ENCODE results near the gene CTAGE4.
"Not testable (repeated sequence)": the region's sequence is repeated elsewhere in the genome, so short reads cannot be mapped to it uniquely, and the experiment has no call there.

Gene CTAGE4

DNA sequence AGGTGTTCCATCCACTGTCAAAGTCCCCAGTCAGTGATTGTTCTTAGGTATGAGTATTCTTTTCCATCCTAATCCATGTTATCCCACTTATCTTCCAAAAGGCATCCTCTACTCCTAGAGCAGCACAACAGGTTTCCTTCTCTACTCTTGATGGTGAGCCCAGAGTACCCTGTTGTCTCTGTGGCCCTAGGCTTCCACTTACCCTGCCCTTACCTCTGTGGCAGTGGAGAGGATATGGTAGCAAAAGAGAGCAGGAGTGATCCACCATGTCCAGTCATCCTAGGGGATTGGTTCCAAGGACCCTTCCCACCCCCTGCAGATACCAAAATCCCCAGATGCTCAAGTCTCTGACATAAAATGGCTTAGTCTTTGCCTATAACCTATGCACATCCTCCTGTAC is 33.9 kb downstream of the CTAGE4 start:
- DNase-seq, result not testable (repeated sequence)

DNA sequence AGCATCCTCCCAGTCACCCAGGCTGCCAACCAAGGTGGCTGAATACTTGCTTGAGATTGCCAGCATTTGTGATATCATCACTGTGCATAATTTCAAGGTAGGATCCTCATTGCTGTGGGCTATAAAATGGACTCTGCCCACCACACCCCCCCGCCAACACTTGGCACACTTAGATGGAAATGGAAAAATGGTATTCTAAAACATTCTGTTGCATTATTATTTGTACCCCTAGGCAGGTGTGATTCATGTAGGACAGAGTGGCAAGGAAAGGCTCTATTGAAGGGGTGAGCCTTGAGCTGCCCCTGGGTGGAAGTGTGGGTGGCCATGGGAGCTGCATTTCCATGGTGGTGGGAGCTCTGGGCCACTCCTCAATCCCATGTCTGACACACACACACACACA is 35.3 kb downstream of the CTAGE4 start:
- DNase-seq, result not testable (repeated sequence)

DNA sequence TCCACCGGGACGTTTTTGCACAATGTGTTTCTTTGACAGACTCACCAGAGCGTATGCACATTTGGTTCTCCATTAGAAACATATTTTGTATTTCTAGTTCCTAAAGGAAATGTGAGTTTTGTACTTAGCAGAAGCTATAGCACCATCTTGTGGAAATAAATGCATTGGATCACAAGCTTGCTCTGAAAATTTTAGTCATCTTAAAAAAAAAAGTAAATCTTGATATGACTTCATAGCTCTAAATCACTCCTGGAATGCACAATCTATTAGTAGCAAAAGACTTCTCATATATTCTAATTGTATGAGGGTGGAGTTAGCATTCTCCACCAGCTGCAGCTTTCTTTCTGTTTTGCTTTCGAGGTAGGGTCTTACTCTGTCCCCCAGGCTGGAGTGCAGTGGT is 35.9 kb downstream of the CTAGE4 start:
- DNase-seq, result not testable (repeated sequence)

DNA sequence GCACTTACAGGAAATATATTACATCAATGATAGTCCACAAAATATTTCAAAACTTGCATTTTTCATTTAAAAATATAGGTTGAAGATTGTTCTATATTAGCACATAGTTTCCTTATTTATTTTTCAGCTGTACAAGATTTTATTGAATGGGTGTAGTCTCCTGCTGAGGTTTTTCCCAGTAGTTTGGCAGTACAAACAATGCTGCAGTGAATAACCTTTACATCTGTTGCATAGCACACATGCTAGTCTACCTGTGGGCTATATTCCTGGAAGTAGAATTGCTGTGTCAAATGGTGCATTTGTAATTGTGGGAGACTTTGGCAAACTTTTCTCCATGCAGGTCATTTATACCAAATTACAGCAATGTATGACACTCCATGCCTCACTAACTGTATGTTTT is 37.3 kb downstream of the CTAGE4 start:
- not testable (repeated sequence) for DNase-seq

DNA sequence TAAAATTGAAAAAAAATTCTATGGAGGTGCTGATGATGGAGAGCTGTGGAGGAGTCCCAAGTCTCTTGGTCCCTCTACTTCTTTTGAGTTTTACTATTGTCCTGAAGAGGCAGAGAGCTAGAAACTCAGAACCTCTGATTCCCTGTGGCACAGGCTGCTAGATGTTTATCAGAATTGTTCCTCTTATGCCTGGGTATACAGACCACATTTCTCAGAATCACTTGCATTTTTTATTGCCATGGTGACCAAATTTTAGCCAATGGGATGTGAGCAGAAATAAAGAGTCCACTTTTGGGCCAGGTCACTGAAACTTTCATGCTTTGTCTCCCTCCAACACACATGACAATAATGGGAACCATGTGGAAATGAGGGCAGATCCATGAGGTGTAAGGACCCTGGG is 40.4 kb downstream of the CTAGE4 start:
- not testable (repeated sequence) for DNase-seq

DNA sequence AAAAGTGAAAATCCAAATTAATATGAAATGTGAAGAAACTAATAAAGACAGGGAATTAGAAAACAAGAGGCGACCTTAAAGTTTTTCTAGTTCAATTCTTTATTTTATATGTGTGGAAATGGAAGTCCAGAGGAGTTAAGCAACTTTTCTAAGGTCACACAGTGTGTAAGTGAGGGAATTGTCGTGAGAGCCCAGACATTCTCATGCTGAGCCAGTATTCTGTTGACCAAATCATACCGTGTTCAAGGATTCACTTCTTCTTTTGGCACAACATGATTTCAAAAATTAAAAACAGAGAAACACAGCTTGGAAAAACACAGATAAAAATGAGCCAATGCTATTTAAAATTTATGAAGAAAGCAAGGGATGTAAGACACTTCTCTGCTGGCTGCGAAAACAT is 43.6 kb downstream of the CTAGE4 start:
- not testable (repeated sequence) for DNase-seq

DNA sequence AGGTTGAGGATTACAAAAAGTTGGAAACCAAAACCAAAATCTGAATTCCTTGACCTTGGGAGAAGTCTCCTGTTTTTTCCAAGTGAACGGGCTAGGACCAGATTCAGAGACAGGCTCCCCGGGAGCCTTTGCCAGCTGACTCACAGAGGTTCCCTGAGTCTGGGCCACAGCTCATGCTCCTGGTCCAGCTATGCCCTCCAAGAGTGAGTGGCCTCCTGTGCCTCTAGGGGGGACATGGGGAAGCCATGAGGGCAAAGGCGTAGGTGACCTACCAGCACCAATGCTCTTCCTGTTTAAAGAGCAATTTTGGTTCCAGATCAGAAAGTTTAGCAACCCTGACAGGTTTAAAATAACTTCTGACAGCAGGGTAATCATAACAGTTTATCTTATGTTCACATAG is 45.5 kb downstream of the CTAGE4 start:
- not testable (repeated sequence) for DNase-seq

DNA sequence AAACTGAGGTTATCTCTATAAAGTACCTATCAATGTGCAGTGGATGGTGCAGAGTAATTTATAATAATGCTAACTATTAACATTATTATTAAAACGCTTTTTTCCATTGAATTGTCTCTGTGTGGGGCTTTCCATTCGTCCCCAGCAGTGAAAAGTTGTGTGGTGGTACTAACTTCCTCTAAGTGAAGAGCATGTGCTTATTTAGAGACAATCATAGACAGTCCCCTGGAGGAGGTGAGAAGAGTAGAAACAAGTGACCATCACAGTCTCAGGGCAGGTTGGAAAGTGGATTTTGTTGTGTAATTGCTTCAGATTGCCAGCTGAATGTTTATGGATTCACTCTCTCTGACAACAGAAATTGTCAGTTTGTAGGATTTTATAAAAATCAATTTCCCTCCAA is 47.8 kb downstream of the CTAGE4 start:
- DNase-seq, result not testable (repeated sequence)

DNA sequence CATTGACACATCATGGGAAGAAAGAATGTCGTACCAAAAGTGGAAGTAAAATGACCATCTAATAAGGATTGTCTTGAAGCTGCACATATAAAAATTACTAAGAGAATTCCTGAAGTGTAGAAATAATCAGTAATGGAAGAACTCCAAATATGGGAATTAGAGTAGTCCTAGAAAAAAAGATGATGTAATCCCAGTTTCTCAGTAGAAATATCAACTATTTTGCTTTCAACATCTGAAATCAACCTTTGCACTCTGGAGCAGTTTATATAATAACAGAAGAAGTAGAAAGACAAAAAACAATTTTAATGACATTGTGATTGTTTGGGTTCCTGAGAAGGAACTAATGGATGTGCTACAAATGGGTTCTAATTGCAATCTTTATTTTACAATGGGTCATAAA is 49.8 kb downstream of the CTAGE4 start:
- not testable (repeated sequence) for DNase-seq

Measured in NCI-H1694 (cell line).